ENCODE measurements around the gene C1QTNF8.
"Not testable (repeated sequence)": the region's sequence is repeated elsewhere in the genome, so short reads cannot be mapped to it uniquely, and the experiment has no call there.

C1QTNF8 gene

GRCh38 chr16:1092685-1093283 is 3.3 kb downstream of the C1QTNF8 start:
- DNase-seq, result not testable (repeated sequence)

GRCh38 chr16:1091992-1092552 is 4.0 kb downstream of the C1QTNF8 start:
- no peak for DNase-seq

- no peak for DNase-seq
These were observed 5.1 kb downstream of the C1QTNF8 start for GRCh38 chr16:1090620-1091587.

DNA sequence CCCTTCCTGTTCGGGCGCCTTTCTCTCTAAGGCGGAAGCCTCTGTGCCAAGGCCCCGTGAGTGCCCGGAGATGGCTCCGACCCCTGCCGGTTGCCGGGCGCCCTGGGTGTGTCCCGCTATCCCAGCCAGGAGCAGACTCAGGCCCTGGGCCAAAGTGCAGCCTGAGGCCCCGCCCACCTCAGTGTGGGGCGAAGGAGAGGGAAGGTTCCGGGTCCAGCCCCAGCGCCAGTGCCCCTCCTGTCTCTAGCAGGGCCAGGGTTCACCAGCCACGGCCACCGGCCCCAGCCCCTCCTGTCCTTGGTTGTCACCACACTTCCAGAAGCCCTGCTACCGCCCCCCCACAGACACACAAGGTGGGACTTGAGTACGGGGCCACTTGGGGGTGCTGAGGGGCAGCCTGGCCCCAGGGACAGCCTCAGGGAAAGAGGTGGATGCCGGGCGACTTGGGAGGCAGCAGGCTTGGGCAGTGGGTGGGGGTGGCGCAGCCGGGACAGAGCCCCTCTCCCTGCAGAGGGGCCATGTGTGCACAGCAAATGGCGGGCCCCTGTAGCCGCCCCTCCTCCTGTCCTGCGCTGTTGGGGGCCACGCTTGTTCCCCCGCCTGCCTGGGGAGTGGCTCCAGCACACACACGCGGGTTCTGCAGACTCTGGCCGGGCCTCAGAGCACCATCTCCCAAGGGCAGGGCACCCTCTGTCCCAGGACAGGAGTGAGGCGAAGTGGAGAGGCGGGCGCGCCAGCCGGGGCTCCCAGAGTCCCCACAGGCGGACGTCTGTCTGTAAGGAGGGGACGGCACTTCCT is 6.0 kb downstream of the C1QTNF8 start:
- no peak for DNase-seq

DNA sequence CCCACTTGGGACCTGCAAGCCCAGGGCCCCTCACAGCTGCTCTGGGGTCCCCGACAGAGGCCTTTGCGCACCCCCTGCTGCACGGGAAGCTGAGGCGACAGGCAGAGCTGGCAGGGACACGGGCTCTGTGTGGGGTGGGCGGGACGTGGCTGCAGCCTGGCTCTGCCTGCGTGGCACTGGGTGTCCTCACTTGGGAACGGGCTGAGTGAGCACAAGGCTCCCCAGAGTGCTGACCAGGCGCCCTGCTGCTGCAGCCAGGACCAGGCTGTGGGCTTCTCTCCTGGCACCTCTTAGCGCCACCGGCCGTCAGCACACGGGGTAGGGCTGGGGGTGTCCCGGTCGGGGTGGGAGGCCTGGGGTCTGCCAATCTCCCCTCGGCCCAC is 6.6 kb downstream of the C1QTNF8 start:
- DNase-seq, result no peak

- no peak for DNase-seq
These were observed 7.5 kb downstream of the C1QTNF8 start for GRCh38 chr16:1088295-1089170.

DNA sequence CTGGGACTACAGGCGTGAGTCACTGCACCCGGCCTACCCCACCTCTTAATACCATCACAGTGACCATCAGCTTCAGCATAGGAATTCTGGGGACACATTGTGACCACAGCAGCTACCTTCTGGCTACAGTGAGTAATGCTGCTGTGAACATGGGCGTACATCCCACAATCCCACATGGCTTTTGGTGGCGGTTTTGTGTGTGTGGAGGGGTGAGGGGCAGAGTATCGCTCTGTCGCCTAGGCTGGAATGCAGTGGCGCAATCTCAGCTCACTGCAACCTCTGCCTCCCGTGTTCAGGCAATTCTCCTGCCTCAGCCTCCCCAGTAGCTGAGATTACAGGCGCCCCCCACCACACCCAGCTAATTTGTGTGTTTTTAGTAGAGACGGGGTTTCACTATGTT is 9.6 kb downstream of the C1QTNF8 start:
- DNase-seq, result not testable (repeated sequence)

DNA sequence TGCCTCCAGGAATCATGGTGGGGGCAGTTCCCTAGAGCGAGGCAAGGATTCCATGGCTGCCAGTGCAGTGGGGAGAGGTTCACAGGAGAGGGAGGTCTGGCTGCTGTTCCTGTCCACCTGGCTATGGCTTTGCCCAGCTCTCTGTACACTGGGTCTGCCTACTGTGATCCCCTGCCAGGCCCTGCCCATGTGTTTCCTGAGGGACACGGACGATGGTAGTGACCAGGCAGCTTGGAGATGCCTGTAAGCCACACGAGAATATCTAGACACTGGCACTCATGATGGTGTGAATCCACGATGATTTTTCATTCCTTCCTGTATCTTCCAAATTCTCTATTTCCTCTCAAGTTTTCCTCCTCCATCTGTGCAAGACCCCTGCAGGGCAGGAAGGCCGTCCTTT is 11.1 kb downstream of the C1QTNF8 start:
- no peak for DNase-seq

GRCh38 chr16:1082952-1083675 is 12.9 kb downstream of the C1QTNF8 start:
- no peak for DNase-seq

GRCh38 chr16:1082266-1082951 is 13.6 kb downstream of the C1QTNF8 start:
- DNase-seq, result no peak

DNA sequence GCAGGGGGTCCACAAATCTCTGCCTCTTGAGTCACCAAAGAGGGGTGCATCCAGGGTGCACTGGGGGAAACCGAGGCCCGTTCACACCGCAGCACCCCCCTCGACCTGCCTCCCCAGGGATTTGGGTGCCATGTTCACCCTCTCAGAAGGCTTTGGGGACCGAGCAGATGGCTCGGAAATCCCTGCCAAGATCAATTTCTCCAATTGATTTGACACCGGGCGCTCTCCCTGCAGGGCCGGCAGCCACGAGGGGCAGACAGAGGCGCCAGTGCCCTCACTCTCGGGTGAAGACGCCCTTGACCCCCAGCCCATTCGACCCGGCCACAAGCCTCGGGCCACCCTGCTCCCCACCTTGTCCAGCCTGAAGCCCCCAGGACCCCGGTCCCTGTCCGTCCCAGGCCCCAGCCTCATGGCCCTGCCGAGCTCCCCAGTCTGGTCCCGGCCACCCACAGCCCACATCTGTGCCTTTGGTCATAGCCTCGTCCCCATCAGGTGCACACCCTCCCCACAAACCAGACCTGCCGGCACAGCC is 14.2 kb downstream of the C1QTNF8 start:
- no peak for DNase-seq

DNA sequence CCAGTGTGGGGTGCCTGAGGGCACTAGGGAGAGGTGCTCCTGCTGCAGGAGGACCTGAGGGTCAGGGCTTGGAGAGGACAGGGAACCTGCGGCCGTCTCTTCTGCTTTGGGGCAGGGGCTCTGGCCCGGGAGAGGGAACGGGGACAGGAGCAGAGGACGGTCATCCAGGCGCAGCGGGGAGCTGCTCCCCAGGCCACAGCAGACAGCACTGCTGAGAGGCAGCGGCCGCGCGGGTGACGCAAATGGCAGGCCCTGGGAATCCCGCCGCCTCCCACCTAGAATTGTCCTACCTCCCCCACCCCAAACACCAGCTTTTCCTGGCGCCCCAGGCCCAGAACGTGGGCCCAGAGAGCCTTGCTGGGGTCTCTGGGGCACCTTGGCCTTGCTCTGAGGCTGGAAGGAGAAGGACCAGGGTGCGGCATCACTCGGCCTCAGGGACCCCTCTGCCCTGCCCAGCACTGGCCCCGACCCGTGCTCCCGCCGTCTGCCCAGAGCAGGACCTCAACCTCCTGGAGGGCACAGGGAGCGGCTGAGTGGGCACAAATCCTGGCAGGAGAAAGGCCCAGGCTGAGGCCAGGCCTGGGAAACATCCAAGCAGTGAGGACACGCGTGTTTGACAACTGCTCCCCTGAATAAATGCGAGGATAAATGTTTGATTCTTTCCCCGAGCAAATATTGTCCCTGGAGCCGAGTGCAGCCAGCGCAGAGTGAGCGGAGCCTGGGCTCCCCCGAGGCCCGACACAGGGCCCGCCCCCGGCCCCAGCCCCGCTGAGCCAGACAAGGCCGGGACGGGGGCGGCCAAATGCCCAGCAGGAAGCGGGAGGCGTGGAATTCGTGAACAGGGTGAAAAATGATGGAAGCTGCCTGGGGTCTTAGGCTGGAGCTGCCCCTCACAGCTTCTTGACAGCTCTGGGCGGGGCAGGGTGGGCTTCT is 15.0 kb downstream of the C1QTNF8 start:
- DNase-seq, result no peak

GRCh38 chr16:1079786-1080525 is 16.1 kb downstream of the C1QTNF8 start:
- DNase-seq, result no peak

- DNase-seq, result no peak
These were observed 16.7 kb downstream of the C1QTNF8 start for GRCh38 chr16:1079341-1079740.

- no peak for DNase-seq
These were observed 17.4 kb downstream of the C1QTNF8 start for GRCh38 chr16:1078579-1079021.

GRCh38 chr16:1077877-1078578 is 18.0 kb downstream of the C1QTNF8 start:
- no peak for DNase-seq

DNA sequence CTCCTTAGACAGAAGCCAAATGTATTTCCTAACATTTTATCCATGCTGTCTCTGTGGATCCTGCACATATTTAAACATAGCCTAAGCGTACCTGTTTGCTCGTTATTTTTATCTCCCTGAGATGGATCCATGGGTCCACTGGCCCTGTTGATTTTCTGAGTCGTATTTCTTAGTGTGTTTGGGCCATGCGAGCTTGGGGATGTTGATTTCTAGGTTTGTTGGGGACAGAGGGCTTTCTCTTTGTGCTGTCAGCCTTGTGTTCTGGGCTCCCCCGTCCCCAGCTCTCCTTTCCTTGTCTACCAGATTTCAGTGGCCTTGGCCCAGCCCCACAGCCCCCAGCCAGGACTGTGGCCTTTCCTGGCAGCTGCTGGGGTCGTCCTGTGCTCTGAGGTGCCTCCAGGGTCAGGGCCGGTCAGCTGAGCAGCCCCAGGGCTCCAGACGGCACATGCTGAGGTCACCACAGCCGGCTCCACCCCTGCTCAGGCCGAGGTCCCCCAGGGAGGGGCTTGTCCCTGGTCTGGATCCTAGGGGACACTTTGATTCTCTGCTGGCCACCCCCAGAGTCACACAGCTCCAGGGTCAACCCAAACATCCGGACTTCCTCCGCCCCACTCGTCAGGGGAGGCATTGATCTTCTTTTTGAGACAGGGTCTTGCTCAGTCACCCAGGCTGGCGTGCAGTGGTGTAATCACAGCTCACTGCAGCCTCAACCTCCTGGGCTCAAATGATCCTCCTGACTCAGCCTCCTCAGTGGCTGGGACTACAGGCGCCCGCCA is 19.1 kb downstream of the C1QTNF8 start:
- no peak for DNase-seq
